Measurements from ENCODE around the gene SARDH.

- TF ChIP-seq CTCF (IDR thresholded peaks at IDR 0.05) (no peak), POLR2A (IDR thresholded peaks at IDR 0.05) (no peak)
These were observed 47.0 kb downstream of the SARDH start for GRCh38 chr9:133691191-133691590.

All from right lobe of liver (tissue), 4 donors.